Right atrium auricular region (tissue), 2 donors: ENCODE data around the gene KANSL1L. TPM values are rescaled to one million over a fixed set of nuclear protein-coding genes. Genes with fewer than 3 reads are reported as not detected.

Source experiments
- DNase-seq: peaks from one replicate; pipeline ENCODE4 v3.0.0-alpha.2; 2019; ENCODE audit warnings: low spot score
- H3K27ac ChIP-seq, 2 donors: fragments of 200-600 bp; sonication (generic); 1 replicate in 1 of 2; 2 replicates in 1 of 2; pipeline ENCODE4 v1.5.1; 2016 to 2019
- H3K27me3 ChIP-seq, 2 donors: fragments of 200-600 bp; sonication (generic); one replicate each; pipeline versions ENCODE4 v1.5.1 to v1.6.0; 2017 to 2019
- H3K36me3 ChIP-seq: fragments of 200-600 bp; sonication (generic); one replicate; pipeline ENCODE4 v1.5.1; 2016
- H3K4me1 ChIP-seq, 2 donors: fragments of 200-600 bp; sonication (generic); one replicate each; pipeline versions ENCODE4 v1.5.1 to v1.6.0; 2017 to 2019
- H3K4me3 ChIP-seq, 2 donors: fragments of 200-600 bp; sonication (generic); 1 replicate in 1 of 2; 2 replicates in 1 of 2; pipeline ENCODE4 v1.5.1; 2017 to 2019; ENCODE audit warnings: mild to moderate bottlenecking in 1 of 2, moderate library complexity in 1 of 2
- H3K9me3 ChIP-seq, 2 donors: fragments of 200-600 bp; sonication (generic); one replicate each; pipeline ENCODE4 v1.5.1; 2019
- CTCF ChIP-seq, 2 donors: fragments of 200-600 bp; sonication (generic); IDR thresholded peaks; one replicate each; pipeline ENCODE4 v1.5.1; 2019; ENCODE audit warnings: antibody characterized with exemption in 2 of 2
- total RNA-seq, 2 donors: library from RNA; depleted of rRNA; stranded (reverse); fragments of >200 nt; gene quantifications; one replicate each; pipeline ENCODE4 v1.1.0, GENCODE V29; 2016

KANSL1L gene
- total RNA-seq, 2 donors from 2014 or later = 16.5 to 19.4 TPM

- DNase-seq = no peak
- Histone ChIP-seq H3K9me3 (peaks cover 6 to 30% of the 10 kb centered on the region in 2 donors), H3K4me3 (no peak overlapping the region), H3K36me3 (no peaks in the 10 kb centered on the region), H3K4me1 (no peaks in the 10 kb centered on the region), H3K27ac (no peak overlapping the region), H3K27me3 (no peaks in the 10 kb centered on the region)
- TF ChIP-seq CTCF (IDR thresholded peaks at IDR 0.05) = no peak
Measured at GRCh38 chr2:210113614-210114235, 57.5 kb downstream of the KANSL1L start.

GRCh38 chr2:210112871-210113270, 58.3 kb downstream of the KANSL1L start:
- no peaks in the 10 kb centered on the region for H3K27me3 ChIP-seq
- no peak overlapping the region for H3K4me3 ChIP-seq
- no peaks in the 10 kb centered on the region for H3K4me1 ChIP-seq
- H3K27ac ChIP-seq = no peak overlapping the region
- DNase-seq = no peak
- H3K9me3 ChIP-seq = peaks cover 6 to 29% of the 10 kb centered on the region in 2 donors
- H3K36me3 ChIP-seq = no peaks in the 10 kb centered on the region
- TF ChIP-seq CTCF (IDR thresholded peaks at IDR 0.05) = no peak

GRCh38 chr2:210099940-210100339, 71.3 kb downstream of the KANSL1L start:
- peaks cover 14% of the 10 kb centered on the region for H3K36me3 ChIP-seq
- H3K4me1 ChIP-seq = no peaks in the 10 kb centered on the region
- DNase-seq = no peak
- H3K27ac ChIP-seq = no peak overlapping the region
- H3K27me3 ChIP-seq = no peaks in the 10 kb centered on the region
- H3K4me3 ChIP-seq = no peak overlapping the region
- no peaks in the 10 kb centered on the region for H3K9me3 ChIP-seq
- no peak for TF ChIP-seq CTCF (IDR thresholded peaks at IDR 0.05)

GRCh38 chr2:210094787-210095186, 76.4 kb downstream of the KANSL1L start:
- Histone ChIP-seq H3K27ac (no peak overlapping the region), H3K4me1 (no peaks in the 10 kb centered on the region), H3K36me3 (no peaks in the 10 kb centered on the region), H3K9me3 (no peaks in the 10 kb centered on the region), H3K4me3 (no peak overlapping the region), H3K27me3 (no peaks in the 10 kb centered on the region)
- no peak for DNase-seq
- no peak for TF ChIP-seq CTCF (IDR thresholded peaks at IDR 0.05)

GRCh38 chr2:210092791-210093190, 78.4 kb downstream of the KANSL1L start:
- no peaks in the 10 kb centered on the region for H3K36me3 ChIP-seq
- H3K27ac ChIP-seq = no peak overlapping the region
- no peaks in the 10 kb centered on the region for H3K27me3 ChIP-seq
- H3K4me1 ChIP-seq = no peaks in the 10 kb centered on the region
- no peak for DNase-seq
- H3K9me3 ChIP-seq = no peaks in the 10 kb centered on the region
- TF ChIP-seq CTCF (IDR thresholded peaks at IDR 0.05) = no peak
- no peak overlapping the region for H3K4me3 ChIP-seq

- Histone ChIP-seq H3K27ac (no peak overlapping the region), H3K27me3 (no peaks in the 10 kb centered on the region), H3K36me3 (no peaks in the 10 kb centered on the region), H3K4me3 (no peak overlapping the region), H3K4me1 (no peaks in the 10 kb centered on the region), H3K9me3 (no peaks in the 10 kb centered on the region)
- no peak for TF ChIP-seq CTCF (IDR thresholded peaks at IDR 0.05)
- no peak for DNase-seq
Measured at GRCh38 chr2:210086930-210087329, 84.3 kb downstream of the KANSL1L start.
